SIG-M5 (cell line): ENCODE data around the gene ZDHHC12.

Source experiments
- DNase-seq: peaks from one replicate; lab custom pipeline; 2025; lab: John Stamatoyannopoulos, UW

ZDHHC12 gene, protein sequence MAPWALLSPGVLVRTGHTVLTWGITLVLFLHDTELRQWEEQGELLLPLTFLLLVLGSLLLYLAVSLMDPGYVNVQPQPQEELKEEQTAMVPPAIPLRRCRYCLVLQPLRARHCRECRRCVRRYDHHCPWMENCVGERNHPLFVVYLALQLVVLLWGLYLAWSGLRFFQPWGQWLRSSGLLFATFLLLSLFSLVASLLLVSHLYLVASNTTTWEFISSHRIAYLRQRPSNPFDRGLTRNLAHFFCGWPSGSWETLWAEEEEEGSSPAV

DNA sequence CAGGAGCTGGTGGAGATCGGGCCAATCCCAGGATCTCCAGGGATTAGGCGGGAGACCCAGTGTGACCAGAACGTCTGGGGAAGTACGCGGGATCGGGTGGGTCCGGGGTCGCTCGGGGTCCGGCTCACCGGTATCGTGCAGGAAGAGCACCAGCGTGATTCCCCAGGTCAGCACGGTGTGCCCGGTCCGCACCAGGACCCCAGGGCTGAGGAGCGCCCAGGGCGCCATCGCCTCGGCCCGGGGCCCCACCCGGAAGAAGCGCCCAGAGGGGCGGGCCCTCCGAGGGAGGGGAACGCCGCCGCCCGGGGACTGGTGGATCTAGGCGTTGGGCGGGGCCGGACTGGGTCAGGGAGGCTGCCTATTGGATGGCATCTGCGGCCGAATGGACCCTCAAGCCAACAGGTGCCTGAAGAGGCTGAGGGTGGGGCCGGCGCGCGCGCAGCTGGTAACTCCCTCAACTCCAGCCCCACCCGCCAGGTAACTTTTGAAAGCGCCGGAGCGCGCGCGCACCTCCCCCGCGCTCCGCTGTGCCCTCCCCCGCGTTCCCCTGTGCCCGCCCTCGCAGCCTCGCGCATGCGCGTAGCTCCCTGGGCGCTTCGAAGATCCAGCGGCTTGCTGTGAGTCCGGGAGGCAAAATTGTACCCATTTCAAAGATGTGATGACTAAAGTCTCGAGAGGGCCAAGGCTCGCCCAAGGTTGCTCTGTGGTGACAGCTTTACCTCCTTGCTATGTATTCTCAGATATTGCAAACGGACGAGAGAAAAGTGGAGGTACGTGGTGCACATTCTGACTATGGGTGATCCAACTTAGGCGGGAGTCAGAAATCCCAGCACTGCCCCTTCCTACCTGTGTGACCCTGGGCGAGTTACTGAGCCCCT is at the start of gene ZDHHC12:
ZDHHC12 (minus strand) TSS at position 262 of the 878 bp plus-strand sequence; CDS start at position 228, 34 bp downstream.
- peak; percentile 89 for DNase-seq

DNA sequence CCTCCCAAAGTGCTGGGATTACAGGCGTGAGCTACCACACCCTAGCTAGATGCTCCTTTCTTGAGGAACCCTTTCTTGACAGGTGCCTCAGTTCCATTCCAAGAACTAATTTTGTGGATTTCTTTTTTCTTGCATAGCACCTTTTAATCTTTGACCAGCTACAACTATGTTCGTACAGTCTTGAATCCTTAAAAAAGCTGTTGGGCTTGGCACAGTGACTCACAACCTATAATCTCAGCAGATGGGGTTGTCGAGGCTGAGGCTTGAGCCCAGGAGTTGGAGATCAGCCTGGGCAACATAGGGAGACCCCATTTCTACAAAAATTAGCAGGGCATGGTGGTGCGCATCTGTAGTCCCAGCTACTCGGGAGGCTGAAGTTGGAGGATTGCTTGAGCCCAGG is 49.1 kb upstream of the ZDHHC12 start:
- DNase-seq, result no peak

DNA sequence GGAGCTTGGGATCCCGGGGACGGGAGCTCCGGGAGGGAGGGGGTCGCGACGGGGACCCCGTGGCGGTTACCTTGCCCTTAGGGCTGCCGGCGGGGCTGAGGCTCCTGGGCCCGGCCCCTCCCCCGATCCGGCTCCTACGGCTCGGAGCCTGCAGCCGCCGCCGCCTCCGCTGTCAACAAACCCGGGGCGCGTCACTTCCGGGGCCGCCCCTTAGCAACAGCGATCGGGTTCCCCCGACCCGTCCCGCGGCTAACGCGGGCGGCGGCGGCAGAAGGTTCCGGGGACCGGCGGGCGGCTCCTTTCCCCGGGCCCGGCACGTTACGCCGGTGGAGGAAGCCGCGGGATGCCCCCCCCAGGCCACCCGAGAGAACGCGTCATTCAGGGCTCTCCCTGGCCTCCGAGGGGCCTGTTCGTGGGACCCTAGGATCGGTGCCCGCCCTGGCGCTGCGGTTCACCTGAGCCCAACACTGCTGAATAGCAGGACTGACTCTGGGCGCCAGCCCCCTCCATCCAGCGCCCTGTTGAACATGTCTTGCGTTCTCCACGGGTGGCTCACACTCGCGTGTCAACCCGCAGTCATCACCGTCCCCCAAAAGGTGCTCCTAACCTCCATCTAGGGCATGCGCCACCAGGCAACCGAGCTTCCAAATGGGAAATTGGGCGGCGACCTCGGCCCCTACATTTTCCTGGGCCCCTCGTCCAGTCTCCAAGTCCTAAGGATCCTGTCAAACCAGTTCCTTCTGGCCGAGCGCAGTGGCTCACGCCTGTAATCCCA is 48.0 kb upstream of the ZDHHC12 start, which contains the start of gene ZER1:
ZER1 (minus strand) TSS at position 183 of the 775 bp plus-strand sequence. CDS start 16,362 bp downstream, outside the sequence.
- peak; percentile 13 for DNase-seq

DNA sequence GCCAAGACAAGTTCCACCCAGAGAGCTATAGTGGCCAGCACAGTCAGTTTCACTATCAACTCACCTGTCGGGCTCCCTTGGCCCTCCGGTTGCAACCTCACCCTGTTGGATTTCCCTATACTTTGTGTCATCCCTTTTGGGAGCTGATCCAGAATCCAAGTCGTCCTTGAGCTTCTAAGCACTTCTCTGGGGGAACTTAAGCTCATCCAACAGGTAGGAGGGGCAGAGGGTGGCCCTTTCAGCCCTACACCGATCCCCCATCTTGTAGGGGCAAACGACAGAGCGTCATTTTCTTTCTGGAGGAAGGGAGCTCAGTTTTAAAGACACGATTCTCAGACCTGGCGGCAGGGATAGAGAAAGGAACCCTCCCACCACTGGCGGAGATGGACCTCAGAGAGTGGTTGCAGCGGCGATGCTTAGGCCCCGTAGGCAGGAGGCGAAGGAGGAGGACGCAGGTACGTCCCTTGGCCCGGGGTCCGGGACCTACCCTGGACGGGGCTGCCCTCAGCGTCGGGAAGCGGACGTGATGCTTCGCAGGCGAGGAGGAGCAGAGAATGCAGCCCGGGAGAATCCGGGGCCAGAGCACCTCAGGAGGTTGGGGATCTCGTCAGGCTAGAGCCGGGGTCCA is 47.3 kb upstream of the ZDHHC12 start:
- no peak for DNase-seq

DNA sequence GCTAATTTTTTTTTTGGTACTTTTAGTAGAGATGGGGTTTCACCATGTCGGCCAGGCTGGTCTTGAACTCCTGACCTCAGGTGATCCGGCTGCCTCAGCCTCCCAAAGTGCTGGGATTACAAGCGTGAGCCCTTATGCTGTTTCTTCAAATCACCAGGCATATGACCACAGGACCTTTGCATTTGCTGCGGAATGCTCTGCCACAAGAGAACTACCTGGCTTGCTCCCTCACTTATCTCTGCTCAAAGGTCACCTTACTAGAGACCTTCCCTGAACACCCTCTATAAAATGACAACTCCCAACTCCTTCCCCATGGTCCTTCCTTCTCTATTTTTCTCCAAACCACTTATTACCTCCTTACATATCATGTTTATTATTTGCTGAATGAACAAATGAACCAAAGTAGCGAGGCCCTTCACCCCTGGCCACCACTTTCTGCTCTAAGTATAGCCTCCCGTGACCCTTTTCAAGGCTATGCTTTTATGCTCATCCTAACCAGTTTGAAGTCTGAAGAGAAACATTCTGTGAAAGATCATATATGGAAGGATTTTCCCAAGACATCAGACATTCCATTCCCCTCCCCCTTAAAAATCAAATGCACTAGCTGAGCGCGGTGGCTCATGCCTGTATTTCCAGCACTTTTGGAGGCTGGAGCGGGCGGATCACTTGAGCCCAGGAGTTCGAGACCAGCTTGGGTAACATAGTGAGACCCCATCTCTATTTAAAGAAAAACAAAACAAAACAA is 46.5 kb upstream of the ZDHHC12 start:
- DNase-seq, result no peak

DNA sequence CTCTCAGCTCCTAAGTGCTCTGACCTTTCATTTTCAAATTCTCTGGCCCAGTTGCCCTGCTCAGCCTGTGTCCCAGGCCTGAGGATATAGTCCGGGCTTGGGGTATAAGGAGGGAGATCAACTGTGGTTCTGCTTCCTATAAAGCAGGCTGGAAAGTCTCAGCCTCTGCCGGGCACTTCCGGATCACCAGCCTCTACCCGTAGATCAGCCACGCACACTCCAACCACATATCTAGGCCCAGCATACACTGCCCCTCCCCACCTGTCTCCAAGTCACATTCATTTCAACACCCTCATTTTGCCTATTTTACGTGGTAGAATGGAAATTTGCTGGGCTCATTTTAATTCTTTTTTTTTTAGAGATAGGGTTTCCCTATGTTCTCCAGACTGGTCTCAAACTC is 44.7 kb upstream of the ZDHHC12 start:
- no peak for DNase-seq

DNA sequence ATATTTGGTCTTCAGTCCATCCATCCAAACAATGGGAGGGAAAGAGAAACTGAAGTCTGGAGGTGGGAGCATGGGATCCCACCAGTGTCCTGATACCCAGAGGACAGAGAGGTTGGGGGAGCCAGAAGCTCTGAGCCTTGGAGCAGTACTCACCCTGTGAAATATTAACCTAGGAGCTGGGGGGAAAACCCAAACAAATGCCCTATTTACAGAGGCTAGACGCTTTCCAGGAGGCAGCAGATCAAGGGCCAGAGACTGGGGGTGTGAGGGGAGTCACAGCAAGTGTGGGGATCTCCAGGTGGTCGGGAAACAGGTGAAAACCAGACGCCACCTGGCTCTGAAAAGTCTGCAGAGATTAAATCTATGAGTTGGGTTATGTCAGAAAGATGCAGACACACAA is 41.6 kb upstream of the ZDHHC12 start:
- DNase-seq, result no peak

DNA sequence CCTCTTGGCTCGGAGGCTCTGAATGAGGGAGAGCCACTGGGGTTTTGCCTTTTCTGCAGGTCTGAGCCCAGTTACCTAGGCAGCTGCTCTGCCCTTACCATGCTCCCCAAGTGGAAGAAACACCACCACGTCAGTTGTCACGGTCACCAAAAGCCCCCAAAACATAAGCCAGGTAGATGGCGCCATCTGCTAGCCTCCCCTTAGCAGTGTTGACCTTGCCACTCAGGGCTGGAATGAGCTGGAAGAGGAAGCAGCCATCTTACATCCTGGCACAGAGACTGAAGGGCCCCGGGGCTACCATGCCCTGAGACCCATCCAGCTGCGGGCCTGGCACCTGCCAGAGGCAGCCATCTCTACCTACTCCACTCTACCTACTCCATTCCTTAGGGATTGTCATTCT is 40.4 kb upstream of the ZDHHC12 start:
- no peak for DNase-seq

DNA sequence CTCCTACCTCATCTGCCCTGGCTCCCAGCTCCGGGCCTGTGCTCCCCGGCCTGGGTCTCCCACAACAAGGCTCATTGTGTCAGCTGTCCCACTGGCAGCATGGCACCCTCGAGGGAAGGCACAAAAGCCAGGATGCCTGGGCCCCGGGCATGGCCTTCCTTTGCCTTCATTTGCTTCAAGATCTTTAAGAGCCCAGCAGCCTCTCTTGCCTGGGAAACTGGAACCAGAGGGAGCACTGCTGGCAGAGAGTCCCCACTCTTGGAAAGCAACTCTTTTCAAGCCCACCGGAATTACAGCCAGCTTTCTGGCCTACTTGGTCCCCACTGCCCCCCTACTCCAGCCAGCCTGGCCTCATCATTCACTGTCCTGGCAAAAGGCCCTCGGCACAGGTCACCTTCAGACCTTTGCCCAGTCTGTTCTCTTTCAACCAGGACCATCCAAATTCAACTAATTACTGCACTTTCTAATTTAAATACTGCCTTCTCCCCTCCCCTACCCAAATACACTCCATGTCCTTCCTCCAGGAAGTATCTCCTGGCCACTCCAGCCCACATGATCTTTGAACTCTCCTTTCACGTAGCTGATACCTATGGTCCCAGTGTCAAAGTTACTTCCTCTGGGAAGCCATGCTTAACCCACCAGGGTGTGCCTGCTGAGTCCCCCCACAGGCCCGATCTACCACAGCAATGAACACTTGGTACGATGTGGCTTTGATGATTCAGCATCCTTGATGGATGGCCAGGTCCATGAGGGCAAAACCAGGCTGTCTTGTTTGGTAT is 38.9 kb upstream of the ZDHHC12 start:
- no peak for DNase-seq

DNA sequence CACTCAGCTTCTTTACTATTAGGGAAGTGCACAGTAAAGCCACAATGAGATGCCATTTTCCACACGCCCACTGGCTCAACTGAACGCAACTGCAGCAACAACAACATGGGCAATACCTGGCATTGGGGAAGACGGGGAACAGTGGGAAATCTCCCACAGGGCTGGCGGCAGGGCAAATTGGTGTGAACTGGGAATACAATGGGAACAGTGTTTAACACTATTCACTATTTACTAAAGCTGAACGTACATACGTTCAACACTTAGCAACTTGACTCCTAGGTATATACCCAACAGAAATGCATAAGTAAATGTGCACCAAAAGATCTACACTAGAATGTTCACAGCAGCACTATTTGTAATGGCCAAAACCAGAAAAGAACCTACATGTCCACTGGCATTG is 33.7 kb upstream of the ZDHHC12 start:
- no peak for DNase-seq

DNA sequence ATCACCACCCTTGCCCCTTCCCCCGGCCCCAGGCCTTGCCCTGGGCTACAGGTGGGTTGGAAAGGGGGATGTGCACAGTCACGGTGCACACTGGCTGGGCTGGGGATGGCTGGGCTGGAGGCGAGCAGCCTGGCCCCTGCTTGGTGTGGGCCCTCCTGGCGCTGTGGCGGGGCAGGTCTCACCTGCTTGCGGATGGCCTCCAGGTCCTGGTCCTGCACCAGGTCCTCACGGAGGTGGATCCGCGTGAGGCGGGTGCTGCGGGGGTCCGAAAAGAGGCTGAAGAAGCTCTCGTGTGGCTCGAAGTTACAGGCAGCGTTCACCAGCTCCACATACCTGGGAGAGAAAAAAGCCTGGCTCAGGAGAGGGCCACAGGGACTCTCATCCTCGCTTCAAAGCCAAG is 29.7 kb upstream of the ZDHHC12 start:
- no peak for DNase-seq

DNA sequence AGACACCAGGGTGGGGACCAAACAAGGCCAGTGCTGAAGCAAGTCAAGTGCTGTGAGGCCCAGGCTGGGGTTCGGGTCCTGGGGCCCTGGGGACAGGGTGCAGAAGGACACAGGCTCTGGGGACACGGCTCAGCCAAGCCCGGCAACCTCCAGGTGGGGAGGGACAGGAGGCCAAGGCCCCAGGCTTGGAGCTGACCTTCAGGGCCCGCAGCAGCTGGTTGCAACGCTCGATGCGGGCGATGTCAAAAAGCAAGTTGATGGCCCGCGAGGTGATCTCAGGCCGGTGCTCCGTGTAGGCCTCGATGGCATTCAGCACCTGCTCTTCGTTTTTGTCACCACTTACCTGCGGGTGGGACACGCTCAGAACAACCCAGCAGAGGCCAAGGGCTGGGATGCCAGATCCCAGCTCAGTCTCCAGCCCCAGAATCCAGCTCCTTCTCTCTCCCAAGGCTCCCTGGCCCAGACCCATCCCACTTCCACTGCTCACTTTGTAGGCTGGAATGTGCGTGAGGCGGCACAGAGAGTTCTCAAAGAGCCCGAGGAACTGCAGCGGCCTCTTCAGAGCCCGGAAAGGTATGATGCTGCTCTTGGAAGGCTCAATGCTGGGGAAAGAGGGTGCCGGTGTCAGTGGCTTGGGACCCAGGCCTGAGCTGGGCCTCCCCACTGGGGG is 27.1 kb upstream of the ZDHHC12 start:
- DNase-seq, result no peak

DNA sequence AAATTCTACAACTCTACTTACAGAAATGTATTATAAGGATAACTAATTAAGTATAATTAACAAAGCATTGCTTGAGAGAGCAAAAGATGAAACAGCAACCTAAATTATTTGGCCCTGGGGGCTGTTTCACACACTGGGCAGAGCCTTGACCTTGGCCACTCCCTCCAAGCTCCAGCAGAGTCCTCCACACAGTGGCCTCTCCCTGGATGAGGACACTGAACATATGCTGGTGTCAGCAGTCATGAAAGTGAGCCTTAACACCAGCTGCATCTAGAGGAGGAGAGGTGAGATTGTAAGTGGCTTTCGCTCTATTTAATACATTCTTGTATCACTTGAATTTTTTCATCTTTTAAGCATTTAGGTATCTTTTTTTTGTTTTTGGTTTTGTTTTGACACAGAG is 23.3 kb upstream of the ZDHHC12 start:
- no peak for DNase-seq

DNA sequence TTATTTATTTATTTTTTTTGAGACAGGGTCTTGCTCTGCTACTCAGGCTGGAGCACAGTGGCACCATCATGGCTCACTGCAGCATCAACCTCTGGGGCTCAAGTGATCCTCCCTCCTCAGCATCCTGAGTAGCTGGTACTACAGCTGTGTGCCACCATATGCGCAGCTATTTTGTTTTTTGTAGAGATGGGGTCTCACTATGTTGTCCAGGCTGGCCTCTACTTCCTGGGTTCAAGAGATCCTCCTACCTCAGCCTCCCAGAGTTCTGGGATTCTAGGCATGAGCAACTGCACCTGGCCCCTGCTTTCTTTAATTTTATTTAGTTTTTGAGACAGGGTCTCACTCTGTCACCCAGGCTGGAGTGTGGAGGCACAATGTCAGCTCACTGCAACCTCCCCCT is 19.5 kb upstream of the ZDHHC12 start:
- no peak for DNase-seq

DNA sequence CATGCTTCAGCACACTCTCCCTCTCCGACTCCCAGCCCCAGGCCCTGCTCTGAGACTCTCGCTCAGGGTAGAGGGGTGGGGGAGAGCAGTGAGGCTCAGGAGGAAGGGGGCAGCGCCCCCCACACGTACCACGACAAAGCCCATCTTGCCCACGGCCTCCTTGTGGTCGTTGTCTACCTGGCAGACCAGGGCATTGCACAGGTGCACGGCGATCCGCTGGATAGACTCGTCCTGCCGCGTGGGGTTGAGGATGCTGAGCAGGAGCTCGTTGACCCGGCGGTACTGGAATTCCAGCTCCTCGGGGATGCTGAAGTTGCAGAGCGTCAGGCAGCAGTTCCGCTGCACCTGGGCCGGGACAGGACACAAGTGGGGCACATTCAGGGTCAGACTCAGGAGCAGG is 18.5 kb upstream of the ZDHHC12 start:
- DNase-seq, result no peak

DNA sequence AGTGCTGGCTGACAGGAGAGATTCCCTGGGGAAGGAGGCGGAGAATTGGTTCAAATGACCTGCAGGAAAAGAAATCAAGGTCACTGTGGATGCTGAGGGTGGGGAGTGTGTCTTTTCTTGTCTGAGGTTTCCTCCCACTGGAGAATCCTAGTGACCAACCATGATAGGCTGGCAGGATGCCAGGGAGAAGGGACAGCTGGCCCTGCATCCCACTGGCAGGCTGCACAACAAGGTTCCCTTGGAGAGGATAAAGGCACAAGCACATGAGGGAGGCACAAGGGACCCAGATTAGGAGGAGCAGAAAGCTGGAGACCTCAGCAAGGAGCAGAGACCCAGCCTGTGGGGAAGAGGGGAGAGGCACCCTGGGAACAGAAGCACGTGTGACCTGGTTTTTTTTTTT is 11.4 kb upstream of the ZDHHC12 start:
- no peak for DNase-seq

DNA sequence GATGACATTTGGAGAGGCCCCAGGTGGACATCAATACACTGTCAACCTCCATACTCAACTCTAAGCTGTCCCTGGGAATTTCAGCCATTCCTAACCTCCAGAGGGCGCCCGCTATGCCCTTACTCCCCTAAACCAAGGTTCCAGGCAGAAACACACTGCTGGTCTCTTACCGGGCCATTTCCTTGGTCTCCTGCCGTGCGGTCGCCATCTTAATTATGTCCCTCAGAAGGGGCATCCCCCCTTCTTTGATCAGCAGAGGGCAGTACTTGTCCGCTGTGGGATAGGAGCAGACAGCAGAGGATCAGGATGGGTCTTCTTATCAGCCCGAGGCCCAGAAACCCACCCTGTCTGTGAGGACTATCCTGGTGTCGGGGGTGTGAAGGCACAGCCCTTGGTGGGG is 9.3 kb upstream of the ZDHHC12 start:
- no peak for DNase-seq

DNA sequence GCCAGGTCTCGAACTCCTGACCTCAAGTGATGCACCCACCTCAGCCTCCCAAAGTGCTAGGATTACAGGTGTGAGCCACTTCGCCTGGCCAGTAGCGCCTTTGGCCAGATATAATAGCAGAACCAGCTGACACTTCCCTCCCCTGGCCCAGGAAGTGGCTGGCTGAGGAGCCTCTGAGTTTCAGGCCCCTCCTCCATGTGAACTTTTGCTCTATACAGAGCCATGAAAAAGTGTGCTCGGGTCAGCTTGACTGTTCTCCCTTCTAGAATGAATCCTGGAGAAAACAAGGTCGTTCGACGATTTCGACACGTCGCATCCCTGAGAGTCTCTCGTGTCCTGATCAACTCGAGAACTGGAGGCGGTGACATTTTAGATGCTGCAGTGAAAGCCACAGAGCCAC is 8.6 kb upstream of the ZDHHC12 start:
- no peak for DNase-seq

DNA sequence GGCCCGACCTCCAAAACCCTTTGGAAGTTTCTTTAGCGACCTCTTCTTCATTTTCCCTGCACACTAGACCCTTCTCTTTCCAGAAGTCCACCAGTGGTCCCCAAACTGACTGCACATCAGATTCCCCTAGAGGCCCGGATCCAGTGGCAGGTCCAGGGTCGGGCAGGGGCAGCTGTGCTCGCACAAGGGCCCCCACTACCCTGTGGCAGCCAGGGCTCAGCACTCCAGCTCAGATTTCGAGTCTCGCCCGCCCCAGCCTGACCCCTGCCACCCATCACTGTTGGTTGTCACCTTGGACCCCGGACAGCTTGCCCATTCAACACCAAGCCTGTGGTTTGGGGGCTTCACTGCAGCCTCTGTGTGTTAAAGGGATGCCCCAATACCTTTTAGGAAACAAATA is 7.8 kb upstream of the ZDHHC12 start:
- no peak for DNase-seq

DNA sequence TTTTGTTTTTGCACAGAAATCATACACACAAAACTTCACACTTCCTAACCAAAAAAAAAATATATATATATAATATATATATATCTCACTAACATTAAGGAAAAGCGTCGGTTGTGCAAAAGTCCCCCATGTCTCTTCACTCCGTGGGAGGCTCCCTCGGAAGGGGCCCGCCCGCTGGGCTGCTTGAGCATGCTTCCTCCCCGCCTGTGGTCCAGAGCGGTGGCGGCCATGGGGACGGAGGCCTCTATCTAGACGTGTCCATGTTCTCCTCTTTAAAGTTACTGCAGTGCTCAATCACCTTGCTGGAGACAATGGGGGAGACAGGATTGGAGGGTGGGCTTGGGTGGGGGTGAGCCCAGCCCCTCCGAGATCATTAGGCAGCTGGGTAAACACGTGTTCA is 7.2 kb upstream of the ZDHHC12 start:
- no peak for DNase-seq
